Measurements from ENCODE around the gene PBX1.

DNA sequence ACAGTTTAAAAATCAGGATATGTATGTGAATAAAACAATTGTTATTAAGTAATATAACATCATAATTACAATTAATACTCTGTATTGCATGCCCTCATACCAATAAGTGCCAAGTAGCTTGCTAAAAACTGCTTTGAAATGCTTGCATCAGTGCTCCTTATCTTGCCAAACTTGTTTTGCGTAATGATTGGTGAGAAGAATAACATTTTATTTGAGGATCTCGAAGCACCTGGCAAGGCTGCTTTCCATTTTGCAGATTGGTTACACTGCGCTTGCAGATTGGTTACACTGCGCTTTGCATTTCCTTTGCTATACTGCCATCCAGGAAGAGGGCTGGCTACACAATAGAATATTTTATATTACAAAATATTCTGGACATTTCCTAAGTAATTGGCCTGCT lies 1.7 kb upstream of the PBX1 start:
- TF ChIP-seq, protein P1, sequence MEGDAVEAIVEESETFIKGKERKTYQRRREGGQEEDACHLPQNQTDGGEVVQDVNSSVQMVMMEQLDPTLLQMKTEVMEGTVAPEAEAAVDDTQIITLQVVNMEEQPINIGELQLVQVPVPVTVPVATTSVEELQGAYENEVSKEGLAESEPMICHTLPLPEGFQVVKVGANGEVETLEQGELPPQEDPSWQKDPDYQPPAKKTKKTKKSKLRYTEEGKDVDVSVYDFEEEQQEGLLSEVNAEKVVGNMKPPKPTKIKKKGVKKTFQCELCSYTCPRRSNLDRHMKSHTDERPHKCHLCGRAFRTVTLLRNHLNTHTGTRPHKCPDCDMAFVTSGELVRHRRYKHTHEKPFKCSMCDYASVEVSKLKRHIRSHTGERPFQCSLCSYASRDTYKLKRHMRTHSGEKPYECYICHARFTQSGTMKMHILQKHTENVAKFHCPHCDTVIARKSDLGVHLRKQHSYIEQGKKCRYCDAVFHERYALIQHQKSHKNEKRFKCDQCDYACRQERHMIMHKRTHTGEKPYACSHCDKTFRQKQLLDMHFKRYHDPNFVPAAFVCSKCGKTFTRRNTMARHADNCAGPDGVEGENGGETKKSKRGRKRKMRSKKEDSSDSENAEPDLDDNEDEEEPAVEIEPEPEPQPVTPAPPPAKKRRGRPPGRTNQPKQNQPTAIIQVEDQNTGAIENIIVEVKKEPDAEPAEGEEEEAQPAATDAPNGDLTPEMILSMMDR (IDR thresholded peaks at IDR 0.05; ENCODE audit: low read length): no peak
- no peak for TF ChIP-seq EZH2 (optimal IDR thresholded peaks at IDR 0.05; ENCODE audit: low read depth, low read length)
